ENCODE measurements around the gene KAZALD1.

Gene KAZALD1

DNA sequence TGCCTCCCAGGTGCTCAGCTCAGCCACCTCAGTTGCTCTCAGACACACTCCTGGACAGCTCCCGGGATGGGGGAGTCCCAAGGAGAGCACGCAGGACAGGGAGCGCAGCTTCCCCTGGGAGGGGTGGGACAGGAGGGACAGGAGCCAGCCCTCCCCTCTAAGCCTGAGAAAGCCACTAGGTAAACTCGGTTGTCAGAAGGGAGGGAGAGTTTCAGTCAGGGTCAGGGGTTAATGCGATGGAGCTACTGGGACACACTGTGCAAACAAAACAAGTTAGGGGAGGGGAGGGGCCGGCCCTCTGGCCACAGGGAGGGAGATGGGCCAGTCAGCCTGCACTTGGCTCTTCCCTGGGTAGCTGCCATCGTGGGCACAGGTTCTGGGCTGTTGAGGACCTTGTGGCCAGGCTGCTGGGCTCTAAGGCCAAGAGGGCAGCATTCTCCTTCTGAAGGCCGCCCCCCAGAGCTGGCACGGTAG lies 31.1 kb downstream of the KAZALD1 start:
- H3K18ac ChIP-seq (ENCODE audit: low read length): no peak overlapping the region
- no peak for DNase-seq
- no peaks in the 10 kb centered on the region for H3K4me1 ChIP-seq (ENCODE audit: control insufficient read depth in 1 of 2, insufficient read depth in 2 of 2, low read length in 2 of 2)
- no peaks in the 10 kb centered on the region for H3K9me3 ChIP-seq (ENCODE audit: insufficient read depth, low read depth, low read length)
- no CpG with 5 or more reads among the region's 9 CpGs for WGBS (ENCODE audit: extremely low coverage, insufficient coverage, insufficient read length)
- no peaks in the 10 kb centered on the region for H3K36me3 ChIP-seq (ENCODE audit: control insufficient read depth in 1 of 2, insufficient read depth in 2 of 2, low read length in 2 of 2)
- no peak overlapping the region for H4K8ac ChIP-seq (ENCODE audit: low read depth, low read length)
- no peak overlapping the region for H2BK5ac ChIP-seq (ENCODE audit: low read depth, low read length, poor library complexity)
- H3K9ac ChIP-seq (ENCODE audit: low read length): no peak overlapping the region
- H3K79me2 ChIP-seq (ENCODE audit: control insufficient read depth, insufficient read depth, low read length, poor library complexity): no peaks in the 10 kb centered on the region
- no peak overlapping the region for H3K23ac ChIP-seq (ENCODE audit: low read length)
- no peak overlapping the region for H2AK5ac ChIP-seq (ENCODE audit: low read length)
- no peak overlapping the region for H2BK12ac ChIP-seq (ENCODE audit: low read length)
- no peak overlapping the region for H3K4ac ChIP-seq (ENCODE audit: low read depth, low read length)
- no peak overlapping the region for H2BK120ac ChIP-seq (ENCODE audit: insufficient read depth, low read length, poor library complexity)
- H2AFZ ChIP-seq (ENCODE audit: insufficient read depth, low read length, poor library complexity): no peak overlapping the region
- no peak overlapping the region for H4K12ac ChIP-seq (ENCODE audit: low read depth, low read length)
- H3K27ac ChIP-seq (ENCODE audit: low read depth, low read length): no peak overlapping the region
- no peaks in the 10 kb centered on the region for H3K27me3 ChIP-seq (ENCODE audit: insufficient read depth, low read length)
- no peaks in the 10 kb centered on the region for H3K79me1 ChIP-seq (ENCODE audit: low read length)
- H3K4me2 ChIP-seq (ENCODE audit: low read length): no peak overlapping the region
- H3K4me3 ChIP-seq (ENCODE audit: low read depth, low read length): no peak overlapping the region
- H3K14ac ChIP-seq (ENCODE audit: low read length): no peak overlapping the region
- H4K91ac ChIP-seq (ENCODE audit: low read depth, low read length): no peak overlapping the region

GRCh38 chr10:101094121-101094879 lies 32.5 kb downstream of the KAZALD1 start:
- H2BK120ac ChIP-seq (ENCODE audit: insufficient read depth, low read length, poor library complexity): no peak overlapping the region
- no peak overlapping the region for H3K23ac ChIP-seq (ENCODE audit: low read length)
- no peaks in the 10 kb centered on the region for H3K36me3 ChIP-seq (ENCODE audit: control insufficient read depth in 1 of 2, insufficient read depth in 2 of 2, low read length in 2 of 2)
- H3K27ac ChIP-seq (ENCODE audit: low read depth, low read length): no peak overlapping the region
- no peak overlapping the region for H3K4me2 ChIP-seq (ENCODE audit: low read length)
- H3K79me2 ChIP-seq (ENCODE audit: control insufficient read depth, insufficient read depth, low read length, poor library complexity): no peaks in the 10 kb centered on the region
- no peaks in the 10 kb centered on the region for H3K9me3 ChIP-seq (ENCODE audit: insufficient read depth, low read depth, low read length)
- no peak overlapping the region for H2AFZ ChIP-seq (ENCODE audit: insufficient read depth, low read length, poor library complexity)
- no peak overlapping the region for H3K9ac ChIP-seq (ENCODE audit: low read length)
- no peak overlapping the region for H3K14ac ChIP-seq (ENCODE audit: low read length)
- H2BK12ac ChIP-seq (ENCODE audit: low read length): no peak overlapping the region
- H3K4me1 ChIP-seq (ENCODE audit: control insufficient read depth in 1 of 2, insufficient read depth in 2 of 2, low read length in 2 of 2): peaks cover 0 to 2% of the 10 kb centered on the region in 2 experiments
- H3K79me1 ChIP-seq (ENCODE audit: low read length): no peaks in the 10 kb centered on the region
- H2BK5ac ChIP-seq (ENCODE audit: low read depth, low read length, poor library complexity): no peak overlapping the region
- H3K18ac ChIP-seq (ENCODE audit: low read length): no peak overlapping the region
- no peaks in the 10 kb centered on the region for H3K27me3 ChIP-seq (ENCODE audit: insufficient read depth, low read length)
- no peak overlapping the region for H4K12ac ChIP-seq (ENCODE audit: low read depth, low read length)
- no peak for DNase-seq
- no peak overlapping the region for H4K91ac ChIP-seq (ENCODE audit: low read depth, low read length)
- H2AK5ac ChIP-seq (ENCODE audit: low read length): no peak overlapping the region
- no CpG with 5 or more reads among the region's 14 CpGs for WGBS (ENCODE audit: extremely low coverage, insufficient coverage, insufficient read length)
- H4K8ac ChIP-seq (ENCODE audit: low read depth, low read length): no peak overlapping the region
- H3K4ac ChIP-seq (ENCODE audit: low read depth, low read length): no peak overlapping the region
- H3K4me3 ChIP-seq (ENCODE audit: low read depth, low read length): no peak overlapping the region

DNA sequence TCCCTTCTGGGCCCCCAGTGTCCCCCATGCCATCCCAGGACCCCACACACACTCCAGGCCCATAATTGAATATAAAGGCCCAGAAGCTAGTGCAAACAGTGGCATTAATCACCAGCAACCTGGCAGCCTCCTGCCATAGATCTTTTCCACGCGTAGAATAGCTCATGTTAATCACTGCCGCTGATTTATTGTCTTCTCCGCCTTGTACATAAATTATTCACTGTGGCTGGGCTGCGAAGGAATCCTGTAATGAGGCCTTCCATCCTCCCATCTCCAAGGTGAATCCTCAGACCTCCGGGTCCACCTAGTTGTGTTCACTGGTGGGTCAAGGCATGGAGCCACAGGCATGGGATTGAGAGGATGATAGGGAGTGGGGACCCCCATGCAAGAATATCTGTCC lies 33.2 kb downstream of the KAZALD1 start:
- H2BK120ac ChIP-seq (ENCODE audit: insufficient read depth, low read length, poor library complexity): no peak overlapping the region
- no peak overlapping the region for H4K8ac ChIP-seq (ENCODE audit: low read depth, low read length)
- no peak overlapping the region for H3K9ac ChIP-seq (ENCODE audit: low read length)
- H2BK12ac ChIP-seq (ENCODE audit: low read length): no peak overlapping the region
- no peak overlapping the region for H3K27ac ChIP-seq (ENCODE audit: low read depth, low read length)
- H3K14ac ChIP-seq (ENCODE audit: low read length): no peak overlapping the region
- WGBS (ENCODE audit: extremely low coverage, insufficient coverage, insufficient read length): no CpG with 5 or more reads among the region's 6 CpGs
- no peaks in the 10 kb centered on the region for H3K79me1 ChIP-seq (ENCODE audit: low read length)
- H2BK5ac ChIP-seq (ENCODE audit: low read depth, low read length, poor library complexity): no peak overlapping the region
- no peaks in the 10 kb centered on the region for H3K27me3 ChIP-seq (ENCODE audit: insufficient read depth, low read length)
- no peaks in the 10 kb centered on the region for H3K79me2 ChIP-seq (ENCODE audit: control insufficient read depth, insufficient read depth, low read length, poor library complexity)
- no peak overlapping the region for H4K12ac ChIP-seq (ENCODE audit: low read depth, low read length)
- DNase-seq: no peak
- no peaks in the 10 kb centered on the region for H3K9me3 ChIP-seq (ENCODE audit: insufficient read depth, low read depth, low read length)
- H3K4me1 ChIP-seq (ENCODE audit: control insufficient read depth in 1 of 2, insufficient read depth in 2 of 2, low read length in 2 of 2): peaks cover 0 to 2% of the 10 kb centered on the region in 2 experiments
- no peaks in the 10 kb centered on the region for H3K36me3 ChIP-seq (ENCODE audit: control insufficient read depth in 1 of 2, insufficient read depth in 2 of 2, low read length in 2 of 2)
- H4K91ac ChIP-seq (ENCODE audit: low read depth, low read length): no peak overlapping the region
- H3K4me3 ChIP-seq (ENCODE audit: low read depth, low read length): no peak overlapping the region
- H3K18ac ChIP-seq (ENCODE audit: low read length): no peak overlapping the region
- H3K4me2 ChIP-seq (ENCODE audit: low read length): no peak overlapping the region
- no peak overlapping the region for H3K4ac ChIP-seq (ENCODE audit: low read depth, low read length)
- no peak overlapping the region for H2AK5ac ChIP-seq (ENCODE audit: low read length)
- H3K23ac ChIP-seq (ENCODE audit: low read length): no peak overlapping the region
- no peak overlapping the region for H2AFZ ChIP-seq (ENCODE audit: insufficient read depth, low read length, poor library complexity)

- Histone ChIP-seq H3K9ac (ENCODE audit: low read length) (no peak overlapping the region), H2AFZ (ENCODE audit: insufficient read depth, low read length, poor library complexity) (no peak overlapping the region), H3K79me1 (ENCODE audit: low read length) (no peaks in the 10 kb centered on the region), H3K79me2 (ENCODE audit: control insufficient read depth, insufficient read depth, low read length, poor library complexity) (no peaks in the 10 kb centered on the region), H3K23ac (ENCODE audit: low read length) (no peak overlapping the region), H2BK5ac (ENCODE audit: low read depth, low read length, poor library complexity) (no peak overlapping the region), H2BK12ac (ENCODE audit: low read length) (no peak overlapping the region), H2AK5ac (ENCODE audit: low read length) (no peak overlapping the region), H3K14ac (ENCODE audit: low read length) (no peak overlapping the region), H3K4me3 (ENCODE audit: low read depth, low read length) (no peak overlapping the region), H3K4ac (ENCODE audit: low read depth, low read length) (no peak overlapping the region), H4K91ac (ENCODE audit: low read depth, low read length) (no peak overlapping the region), H3K27ac (ENCODE audit: low read depth, low read length) (no peak overlapping the region), H4K8ac (ENCODE audit: low read depth, low read length) (no peak overlapping the region), H3K9me3 (ENCODE audit: insufficient read depth, low read depth, low read length) (no peaks in the 10 kb centered on the region), H3K4me1 (ENCODE audit: control insufficient read depth in 1 of 2, insufficient read depth in 2 of 2, low read length in 2 of 2) (peaks cover 0 to 2% of the 10 kb centered on the region in 2 experiments), H4K12ac (ENCODE audit: low read depth, low read length) (no peak overlapping the region), H2BK120ac (ENCODE audit: insufficient read depth, low read length, poor library complexity) (no peak overlapping the region), H3K27me3 (ENCODE audit: insufficient read depth, low read length) (no peaks in the 10 kb centered on the region), H3K18ac (ENCODE audit: low read length) (no peak overlapping the region), H3K4me2 (ENCODE audit: low read length) (no peak overlapping the region), H3K36me3 (ENCODE audit: control insufficient read depth in 1 of 2, insufficient read depth in 2 of 2, low read length in 2 of 2) (no peaks in the 10 kb centered on the region)
- peak; percentile 71 to 88 for DNase-seq
- WGBS (ENCODE audit: extremely low coverage, insufficient coverage, insufficient read length): no CpG with 5 or more reads among the region's 7 CpGs
Measured at GRCh38 chr10:101095550-101096213, 33.9 kb downstream of the KAZALD1 start.
